Immature natural killer cell (primary cell): Measurements from ENCODE around the gene PIWIL1. TPM values are rescaled to one million over a fixed set of nuclear protein-coding genes. Genes with fewer than 3 reads are reported as not detected.

Experiments
- DNase-seq, 3 donors: peaks; one replicate each; pipeline ENCODE4 v3.0.0; 2022; ENCODE audit warnings: mixed read lengths in 1 of 3
- H3K27ac Mint-ChIP-seq, 6 donors: one replicate each; pipeline ENCODE4 v1.8.0; 2020; ENCODE audit warnings: mixed read lengths in 6 of 6, mild to moderate bottlenecking in 5 of 6, inconsistent platforms in 4 of 6, moderate library complexity in 3 of 6
- H3K27me3 Mint-ChIP-seq, 3 donors: one replicate each; pipeline ENCODE4 v1.8.0; 2020 to 2021; ENCODE audit warnings: low read depth in 3 of 3, mild to moderate bottlenecking in 3 of 3, mixed read lengths in 3 of 3, moderate library complexity in 3 of 3, inconsistent platforms in 1 of 3
- H3K36me3 Mint-ChIP-seq, 3 donors: one replicate each; pipeline ENCODE4 v1.8.0; 2020; ENCODE audit warnings: mixed read lengths in 3 of 3, inconsistent platforms in 2 of 3, mild to moderate bottlenecking in 2 of 3
- H3K4me1 Mint-ChIP-seq, 2 donors: one replicate each; pipeline ENCODE4 v1.8.0; 2020; ENCODE audit warnings: inconsistent platforms in 2 of 2, mild to moderate bottlenecking in 2 of 2, mixed read lengths in 2 of 2, moderate library complexity in 1 of 2
- H3K4me3 Mint-ChIP-seq, 5 donors: one replicate each; pipeline ENCODE4 v1.8.0; 2020; ENCODE audit warnings: mild to moderate bottlenecking in 5 of 5, mixed read lengths in 5 of 5, inconsistent platforms in 3 of 5, moderate library complexity in 3 of 5
- H3K9me3 Mint-ChIP-seq, 6 donors: one replicate each; pipeline ENCODE4 v1.8.0; 2020; ENCODE audit warnings: mild to moderate bottlenecking in 6 of 6, mixed read lengths in 6 of 6, inconsistent platforms in 4 of 6, moderate library complexity in 3 of 6
- polyA plus RNA-seq, 3 donors: library from polyadenylated mRNA; unstranded; fragments of 300-500 nt; fragmentation: Illumina TruSeq; gene quantifications; one replicate each; pipeline ENCODE4 v1.2.3, GENCODE V29; 2021

Gene PIWIL1
- polyA plus RNA-seq, 3 donors from 2014 or later = not detected

GRCh38 chr12:130405332-130405731 is 67.6 kb downstream of the PIWIL1 start:
- no peak overlapping the region for H3K27ac Mint-ChIP-seq
- no peak overlapping the region for H3K4me3 Mint-ChIP-seq
- H3K36me3 Mint-ChIP-seq = no peaks in the 10 kb centered on the region
- DNase-seq = no peak
- H3K27me3 Mint-ChIP-seq = peaks cover 1 to 5% (median 2%) of the 10 kb centered on the region in 3 donors
- H3K4me1 Mint-ChIP-seq = no peaks in the 10 kb centered on the region
- H3K9me3 Mint-ChIP-seq = peaks cover 0 to 5% (median 0%) of the 10 kb centered on the region in 6 donors

- DNase-seq = no peak
- H3K36me3 Mint-ChIP-seq = no peaks in the 10 kb centered on the region
- H3K4me3 Mint-ChIP-seq = no peak overlapping the region
- H3K4me1 Mint-ChIP-seq = no peaks in the 10 kb centered on the region
- peaks cover 0 to 4% (median 0%) of the 10 kb centered on the region in 6 donors for H3K9me3 Mint-ChIP-seq
- H3K27me3 Mint-ChIP-seq = peaks cover 0 to 11% (median 2%) of the 10 kb centered on the region in 3 donors
- no peak overlapping the region for H3K27ac Mint-ChIP-seq
Measured at GRCh38 chr12:130412384-130412783, 74.7 kb downstream of the PIWIL1 start.

- H3K36me3 Mint-ChIP-seq = no peaks in the 10 kb centered on the region
- DNase-seq = no peak
- H3K4me1 Mint-ChIP-seq = no peaks in the 10 kb centered on the region
- no peak overlapping the region for H3K27ac Mint-ChIP-seq
- H3K9me3 Mint-ChIP-seq = peaks cover 0 to 4% (median 0%) of the 10 kb centered on the region in 6 donors
- no peak overlapping the region for H3K4me3 Mint-ChIP-seq
- peaks cover 2 to 13% (median 3%) of the 10 kb centered on the region in 3 donors for H3K27me3 Mint-ChIP-seq
Measured at GRCh38 chr12:130413909-130414308, 76.2 kb downstream of the PIWIL1 start.

GRCh38 chr12:130414381-130414780 is 76.7 kb downstream of the PIWIL1 start:
- Mint-ChIP-seq H3K27me3 (peaks cover 2 to 13% (median 3%) of the 10 kb centered on the region in 3 donors), H3K36me3 (no peaks in the 10 kb centered on the region), H3K9me3 (peaks cover 0 to 2% (median 0%) of the 10 kb centered on the region in 6 donors), H3K4me1 (no peaks in the 10 kb centered on the region), H3K4me3 (no peak overlapping the region), H3K27ac (no peak overlapping the region)
- DNase-seq = no peak

GRCh38 chr12:130418251-130418650 is 80.6 kb downstream of the PIWIL1 start:
- no peaks in the 10 kb centered on the region for H3K36me3 Mint-ChIP-seq
- no peaks in the 10 kb centered on the region for H3K4me1 Mint-ChIP-seq
- H3K9me3 Mint-ChIP-seq = peaks cover 0 to 4% (median 0%) of the 10 kb centered on the region in 6 donors
- no peak for DNase-seq
- H3K4me3 Mint-ChIP-seq = no peak overlapping the region
- no peak overlapping the region for H3K27ac Mint-ChIP-seq
- H3K27me3 Mint-ChIP-seq = peaks cover 2 to 5% (median 3%) of the 10 kb centered on the region in 3 donors

GRCh38 chr12:130419116-130419515 is 81.4 kb downstream of the PIWIL1 start:
- Mint-ChIP-seq H3K4me3 (no peak overlapping the region), H3K4me1 (no peaks in the 10 kb centered on the region), H3K36me3 (no peaks in the 10 kb centered on the region), H3K27ac (no peak overlapping the region), H3K27me3 (peaks cover 2 to 5% (median 3%) of the 10 kb centered on the region in 3 donors), H3K9me3 (peaks cover 0 to 4% (median 0%) of the 10 kb centered on the region in 6 donors)
- no peak for DNase-seq

- DNase-seq = no peak
- H3K9me3 Mint-ChIP-seq = peaks cover 0 to 4% (median 0%) of the 10 kb centered on the region in 6 donors
Measured at GRCh38 chr12:130420071-130420470, 82.4 kb downstream of the PIWIL1 start.

GRCh38 chr12:130421896-130422295 is 84.2 kb downstream of the PIWIL1 start:
- H3K36me3 Mint-ChIP-seq = no peaks in the 10 kb centered on the region
- H3K27me3 Mint-ChIP-seq = peaks cover 3 to 5% (median 4%) of the 10 kb centered on the region in 3 donors
- H3K9me3 Mint-ChIP-seq = peaks cover 0 to 2% (median 0%) of the 10 kb centered on the region in 6 donors
- no peak for DNase-seq
- H3K4me1 Mint-ChIP-seq = no peaks in the 10 kb centered on the region
- no peak overlapping the region for H3K4me3 Mint-ChIP-seq
- H3K27ac Mint-ChIP-seq = no peak overlapping the region

More at GRCh38 chr12:130420071-130420470, 82.4 kb downstream of the PIWIL1 start:
- H3K27me3 Mint-ChIP-seq = peaks cover 3 to 5% (median 4%) of the 10 kb centered on the region in 3 donors
- H3K36me3 Mint-ChIP-seq = no peaks in the 10 kb centered on the region
- no peak overlapping the region for H3K4me3 Mint-ChIP-seq
- no peaks in the 10 kb centered on the region for H3K4me1 Mint-ChIP-seq
- no peak overlapping the region for H3K27ac Mint-ChIP-seq

Other genes with a start within 250 kb of the PIWIL1 start
- not detected for gene FZD10, start 175.4 kb upstream of the PIWIL1 start, polyA plus RNA-seq